ENCODE data around the gene NUDCD2.

Gene NUDCD2, protein sequence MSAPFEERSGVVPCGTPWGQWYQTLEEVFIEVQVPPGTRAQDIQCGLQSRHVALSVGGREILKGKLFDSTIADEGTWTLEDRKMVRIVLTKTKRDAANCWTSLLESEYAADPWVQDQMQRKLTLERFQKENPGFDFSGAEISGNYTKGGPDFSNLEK

GRCh38 chr5:163459819-163460561 is at the start of gene NUDCD2:
NUDCD2 (minus strand) TSS chr5:163460102; CDS start chr5:163460050, 52 bp downstream.
- peak; percentile 99 for DNase-seq

DNA sequence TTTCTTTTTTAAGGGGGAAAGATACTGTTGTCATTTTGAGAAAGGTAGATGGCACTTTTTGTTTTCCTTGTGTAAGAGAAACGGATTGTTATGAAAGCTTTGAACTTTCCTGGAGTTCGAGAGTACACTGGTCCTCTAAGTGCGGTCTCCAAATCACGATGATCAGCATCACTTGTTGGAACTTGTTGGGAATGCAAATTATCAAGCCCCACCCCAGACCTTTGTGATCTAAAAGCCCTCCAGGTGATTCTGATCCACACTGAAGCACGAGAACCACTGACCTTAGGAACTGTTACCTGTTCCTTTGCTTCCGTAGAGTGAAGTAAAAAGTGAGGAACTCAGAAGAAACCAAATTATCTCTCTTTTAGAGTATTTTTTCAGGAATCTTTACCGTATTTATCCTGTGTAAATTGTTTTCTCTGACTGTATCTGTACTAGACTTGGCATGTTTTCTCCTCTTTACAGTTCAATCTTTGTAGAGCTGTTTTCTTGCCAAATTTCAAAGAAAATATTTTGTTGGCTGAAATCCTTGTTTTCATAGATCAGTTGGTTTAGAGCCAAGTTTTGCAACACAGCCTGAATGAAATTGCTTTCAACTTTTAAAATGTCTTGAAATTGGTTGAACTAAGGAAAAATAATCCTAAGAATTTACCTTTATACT is 49.5 kb upstream of the NUDCD2 start:
- DNase-seq, result peak; percentile 52

DNA sequence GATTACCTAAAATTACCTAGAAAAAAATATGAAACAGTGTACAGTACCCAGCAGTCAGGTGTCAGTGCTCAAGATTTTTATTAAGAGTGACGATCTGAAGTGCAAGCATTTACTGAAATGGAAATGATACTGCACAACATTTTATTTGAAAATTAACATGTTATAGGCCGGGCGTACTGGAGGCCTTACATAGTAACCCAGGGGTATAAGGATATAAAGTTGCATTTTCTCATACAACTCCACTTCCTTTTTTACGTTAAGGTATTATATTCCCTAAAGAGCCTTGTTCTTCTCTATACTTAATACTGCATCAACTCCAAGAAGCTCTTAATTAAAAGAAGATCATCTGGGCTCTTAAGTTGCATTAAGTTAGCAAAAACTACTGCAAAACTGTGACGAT is 48.9 kb upstream of the NUDCD2 start:
- DNase-seq, result no peak

GRCh38 chr5:163506726-163507125 is 46.8 kb upstream of the NUDCD2 start:
- DNase-seq, result peak; percentile 42

GRCh38 chr5:163506095-163506457 is 46.2 kb upstream of the NUDCD2 start:
- no peak for DNase-seq

DNA sequence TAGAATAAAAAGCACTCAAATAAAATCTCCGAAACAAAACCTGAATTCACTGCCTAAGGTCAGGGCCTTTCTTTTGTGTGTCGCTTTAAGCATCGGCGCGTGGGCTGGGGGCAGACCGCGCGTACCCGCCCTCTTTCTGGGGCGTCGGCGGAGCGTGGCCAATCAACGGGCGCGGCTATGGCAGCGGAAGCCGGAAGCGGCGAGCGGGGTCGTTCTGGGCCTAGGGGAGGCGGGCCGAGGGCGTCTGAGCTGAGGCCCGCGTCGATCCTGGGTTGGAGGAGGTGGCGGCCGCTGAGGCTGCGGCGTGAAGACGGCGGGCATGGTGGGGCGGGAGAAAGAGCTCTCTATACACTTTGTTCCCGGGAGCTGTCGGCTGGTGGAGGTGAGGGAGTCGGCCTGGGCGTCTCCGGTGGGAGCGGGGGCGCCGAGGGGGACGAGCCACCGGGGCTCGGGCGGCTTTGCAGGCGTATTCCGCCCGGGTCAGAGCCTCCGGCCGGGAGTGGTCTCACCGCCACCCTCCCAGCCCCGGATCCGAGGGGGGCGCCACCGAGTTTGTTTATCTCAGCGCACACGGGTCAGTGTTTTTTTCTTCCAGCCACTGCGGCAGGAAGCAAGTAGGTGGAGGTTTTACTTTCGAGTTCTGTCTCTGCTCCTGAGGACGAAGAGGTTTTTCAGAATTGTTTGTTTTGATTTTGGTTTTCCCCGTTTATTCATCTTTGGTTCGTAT is 45.6 kb upstream of the NUDCD2 start, which contains the start of gene MAT2B:
TSS of gene MAT2B (plus strand) at position 252 of the 727 bp plus-strand sequence. CDS start at position 320, 68 bp downstream.
- peak; percentile 95 for DNase-seq

DNA sequence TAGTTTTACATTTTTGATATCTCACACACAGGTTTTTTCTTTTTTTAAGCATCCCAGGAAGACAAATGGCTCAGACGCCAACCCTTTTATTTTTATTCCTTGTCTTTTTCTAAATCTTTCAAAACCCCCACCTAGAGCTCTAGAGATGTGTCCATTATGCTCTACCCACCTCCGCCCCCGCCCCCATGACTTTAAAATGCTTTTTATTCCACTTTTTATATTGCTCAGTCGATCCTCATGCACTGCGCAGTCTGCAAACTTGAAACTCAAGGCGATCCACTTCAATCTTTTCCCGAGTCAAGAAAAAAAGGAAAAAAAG is 45.1 kb upstream of the NUDCD2 start:
- no peak for DNase-seq

GRCh38 chr5:163504079-163504931 is 44.4 kb upstream of the NUDCD2 start:
- DNase-seq, result peak; percentile 58

DNA sequence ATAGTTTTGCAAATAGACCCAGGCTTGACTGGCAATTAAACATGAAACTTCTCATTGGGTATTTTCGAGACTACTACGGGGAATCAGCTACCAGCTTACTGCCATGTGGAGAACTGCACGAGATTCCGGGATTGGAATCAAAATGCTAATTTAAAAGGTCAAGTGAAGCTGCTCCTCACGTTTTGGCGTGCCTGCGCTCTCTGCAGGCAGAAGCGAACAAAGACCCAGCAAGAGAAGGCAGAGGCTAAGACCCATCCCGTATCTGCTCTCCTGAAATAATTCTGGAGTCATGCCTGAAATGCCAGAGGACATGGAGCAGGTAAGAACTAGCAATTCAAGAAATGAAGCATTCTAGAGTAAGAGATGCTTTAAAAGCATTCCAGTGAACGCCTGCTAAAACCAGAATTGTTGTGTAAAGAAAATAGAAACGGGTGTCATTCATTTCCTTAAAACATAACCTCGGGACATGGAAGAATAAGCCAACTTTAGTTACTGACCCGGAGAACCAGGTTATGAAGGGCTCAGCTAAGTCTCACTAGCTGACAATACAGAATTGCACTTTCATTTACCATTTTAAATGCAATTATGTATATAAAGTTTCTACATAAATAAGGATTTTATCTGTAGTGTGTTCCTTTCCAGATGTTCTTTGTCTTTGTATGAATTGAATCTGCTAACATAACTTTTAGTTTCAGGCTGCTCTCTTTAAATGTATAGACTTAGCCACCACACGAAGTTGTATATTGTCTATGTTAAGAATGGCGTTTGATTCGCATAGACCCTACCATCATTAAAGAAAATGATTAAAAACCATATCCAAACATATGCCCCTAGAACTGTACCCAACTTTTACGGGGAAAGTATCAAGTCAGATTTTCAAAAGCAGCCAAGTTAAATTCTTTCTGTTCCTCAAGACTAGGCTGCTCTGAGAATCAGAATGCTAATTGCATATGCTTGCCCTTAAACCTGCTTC is 43.5 kb upstream of the NUDCD2 start:
- peak; percentile 82 for DNase-seq

GRCh38 chr5:163502521-163502920 is 42.6 kb upstream of the NUDCD2 start:
- DNase-seq, result no peak

GRCh38 chr5:163498886-163499285 is 39.0 kb upstream of the NUDCD2 start:
- DNase-seq, result peak; percentile 78

DNA sequence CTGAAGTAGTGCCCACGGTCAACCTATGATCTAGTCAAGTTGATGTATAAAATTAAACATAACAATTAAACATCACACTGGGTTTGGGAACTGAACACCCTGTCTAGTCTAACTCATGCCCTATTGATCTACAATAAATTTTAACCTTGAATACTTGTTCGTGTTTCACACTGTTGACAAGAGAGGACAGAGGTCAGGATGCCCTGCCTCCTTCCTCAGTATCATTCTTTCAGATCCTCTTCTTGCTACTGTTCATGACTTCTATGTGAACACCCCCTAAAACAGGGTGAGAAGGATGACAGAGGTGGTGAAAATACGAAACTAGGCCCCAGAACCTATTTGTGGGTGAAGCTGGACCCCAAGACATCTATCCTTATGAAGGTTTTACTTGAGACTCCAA is 37.4 kb upstream of the NUDCD2 start:
- DNase-seq, result no peak

DNA sequence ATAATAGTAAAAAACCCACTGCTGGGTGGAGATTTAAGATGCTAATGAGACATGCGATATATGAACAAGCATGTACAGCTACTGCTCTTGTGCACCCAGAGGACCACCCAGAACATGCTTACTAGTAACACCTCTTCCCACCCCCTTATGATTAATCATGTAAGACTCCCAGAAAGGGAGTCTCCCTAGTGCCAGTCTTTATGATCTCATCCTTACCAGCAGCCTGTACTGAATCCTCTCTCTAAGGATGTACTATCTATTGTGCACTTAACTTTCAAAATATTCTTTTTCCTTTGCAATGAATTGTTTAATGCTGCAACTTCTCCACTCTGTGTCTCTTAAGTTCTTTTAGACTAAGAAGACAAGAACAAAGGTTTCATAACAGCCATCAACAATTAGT is 36.4 kb upstream of the NUDCD2 start:
- DNase-seq, result peak; percentile 71

DNA sequence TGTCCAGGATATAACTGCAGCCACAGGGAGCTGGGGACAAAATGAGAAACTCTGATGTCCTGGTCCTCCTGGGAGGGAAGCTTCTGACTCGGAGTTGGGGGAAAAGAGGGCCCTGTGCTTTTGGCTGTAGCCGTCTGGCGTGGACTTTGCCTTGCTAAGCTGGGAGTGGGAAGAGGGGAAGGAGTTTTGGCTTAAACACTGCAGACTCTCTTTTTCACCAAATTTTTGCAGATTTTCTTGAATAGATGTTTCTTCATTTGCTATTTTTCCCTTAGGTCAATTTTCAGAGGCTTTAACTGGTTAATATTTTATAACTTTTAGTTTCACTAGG is 29.8 kb upstream of the NUDCD2 start:
- no peak for DNase-seq

DNA sequence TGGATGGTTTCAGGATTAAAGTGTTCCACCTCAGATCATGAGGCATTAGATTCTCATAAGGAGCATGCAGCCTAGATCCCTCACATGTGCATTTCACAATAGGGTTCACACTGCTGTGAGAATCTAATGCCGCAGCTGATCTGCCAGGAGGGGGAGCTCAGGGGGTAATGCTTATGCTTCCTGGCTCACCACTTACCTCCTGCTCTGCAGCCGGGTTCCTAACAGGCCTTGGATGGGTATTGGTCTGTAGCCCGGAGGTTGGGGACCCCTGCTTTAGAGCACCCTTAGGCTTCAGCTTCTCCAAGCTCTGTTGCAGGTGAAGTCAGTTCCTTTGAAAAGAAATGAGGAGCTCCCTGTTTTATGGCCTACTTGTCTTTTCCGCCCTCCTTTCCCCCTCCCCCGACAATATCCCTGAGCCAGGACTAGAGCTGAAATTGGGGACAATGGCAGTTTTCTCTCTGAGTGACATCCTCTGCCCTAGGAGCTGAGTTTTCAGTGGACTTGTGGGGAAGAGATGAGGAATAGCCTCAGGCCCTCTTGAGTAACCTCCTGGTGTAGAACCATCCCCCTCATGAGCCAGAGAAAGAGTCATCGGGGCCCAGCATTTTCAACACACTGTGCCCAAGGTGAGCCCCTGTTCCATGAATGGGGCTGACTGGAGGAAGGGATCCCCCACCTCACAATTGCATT is 29.3 kb upstream of the NUDCD2 start:
- DNase-seq, result peak; percentile 59

- no peak for DNase-seq
These were observed 19.0 kb upstream of the NUDCD2 start for GRCh38 chr5:163478982-163479271.

GRCh38 chr5:163478126-163478981 is 18.5 kb upstream of the NUDCD2 start:
- DNase-seq, result peak; percentile 58

- no peak for DNase-seq
These were observed 15.5 kb upstream of the NUDCD2 start for GRCh38 chr5:163475411-163475810.

DNA sequence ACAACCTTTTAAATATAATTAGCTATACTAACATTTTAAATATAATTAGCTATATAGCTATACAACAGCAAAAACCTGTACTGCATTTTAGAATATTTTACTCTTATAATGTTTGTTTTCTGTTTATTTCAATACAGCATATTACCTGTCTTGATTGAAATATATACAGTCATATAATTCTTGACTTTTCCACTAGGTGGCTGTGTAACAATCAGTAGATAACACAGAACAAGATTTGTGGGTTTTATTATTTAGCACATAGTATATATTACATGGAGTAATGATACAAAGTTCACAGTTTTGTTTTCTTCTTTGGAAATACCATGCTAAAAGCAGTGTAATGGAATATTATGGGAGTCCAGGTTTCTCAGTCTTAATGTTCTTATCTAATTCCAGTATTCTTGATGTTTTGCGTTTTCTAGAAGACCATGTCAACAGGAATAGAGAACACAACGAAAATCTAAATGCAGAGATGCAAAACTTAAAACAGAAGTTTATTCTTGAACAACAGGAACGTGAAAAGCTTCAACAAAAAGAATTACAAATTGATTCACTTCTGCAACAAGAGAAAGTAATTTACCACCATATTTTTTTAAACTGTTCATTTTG is 13.8 kb upstream of the NUDCD2 start:
- peak; percentile 9 for DNase-seq

GRCh38 chr5:163467682-163468081 is 7.8 kb upstream of the NUDCD2 start:
- no peak for DNase-seq

Data from EL (cell line).